GM21717 (cell line): ENCODE measurements around the gene IGF2BP3.

Experiments used
- ATAC-seq: cut with Tn5 transposase; IDR thresholded peaks from one replicate; pipeline ENCODE4 v1.9.1; 2021; ENCODE audit warnings: mild to moderate bottlenecking, moderate library complexity; ENCODE audit not compliant: unreplicated experiment

The IGF2BP3 gene

DNA sequence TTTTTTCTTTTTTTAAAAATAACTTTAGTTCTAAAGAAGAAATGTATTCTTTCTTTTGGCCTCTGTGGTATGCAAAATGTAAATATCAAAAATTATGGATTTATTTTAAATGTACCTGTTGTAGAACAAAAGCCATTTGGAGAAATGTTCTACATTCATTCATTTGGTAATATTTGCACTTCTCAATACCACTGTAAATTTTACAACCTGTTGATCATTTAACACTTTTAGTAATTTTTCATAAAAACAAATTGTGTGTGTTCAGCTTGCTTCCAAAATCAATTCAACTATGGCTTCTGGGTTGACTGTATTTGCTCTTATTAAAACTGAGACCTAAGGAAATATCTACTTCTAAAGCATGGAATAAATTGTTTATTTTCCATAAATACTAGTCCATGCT is 2.3 kb upstream of the IGF2BP3 start:
- ATAC-seq: no peak

DNA sequence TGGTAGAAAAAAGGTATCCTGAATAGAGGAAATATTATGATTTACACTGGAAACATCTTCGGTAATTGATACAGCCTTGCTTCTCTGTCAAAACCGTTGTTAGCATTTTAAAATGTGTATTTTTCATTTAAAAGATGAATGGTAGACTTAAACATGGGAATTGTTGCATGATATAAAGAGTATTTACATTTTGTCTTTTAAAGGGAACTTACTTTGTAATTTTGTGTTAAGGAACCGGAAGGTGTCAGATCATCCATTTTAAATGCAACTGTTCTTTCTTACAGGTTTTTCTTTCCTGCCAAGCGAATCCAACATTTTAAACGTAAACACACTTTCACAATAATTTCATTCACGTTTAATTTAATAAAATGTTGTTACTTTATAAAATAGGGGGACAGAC is 1.8 kb upstream of the IGF2BP3 start:
- no peak for ATAC-seq

DNA sequence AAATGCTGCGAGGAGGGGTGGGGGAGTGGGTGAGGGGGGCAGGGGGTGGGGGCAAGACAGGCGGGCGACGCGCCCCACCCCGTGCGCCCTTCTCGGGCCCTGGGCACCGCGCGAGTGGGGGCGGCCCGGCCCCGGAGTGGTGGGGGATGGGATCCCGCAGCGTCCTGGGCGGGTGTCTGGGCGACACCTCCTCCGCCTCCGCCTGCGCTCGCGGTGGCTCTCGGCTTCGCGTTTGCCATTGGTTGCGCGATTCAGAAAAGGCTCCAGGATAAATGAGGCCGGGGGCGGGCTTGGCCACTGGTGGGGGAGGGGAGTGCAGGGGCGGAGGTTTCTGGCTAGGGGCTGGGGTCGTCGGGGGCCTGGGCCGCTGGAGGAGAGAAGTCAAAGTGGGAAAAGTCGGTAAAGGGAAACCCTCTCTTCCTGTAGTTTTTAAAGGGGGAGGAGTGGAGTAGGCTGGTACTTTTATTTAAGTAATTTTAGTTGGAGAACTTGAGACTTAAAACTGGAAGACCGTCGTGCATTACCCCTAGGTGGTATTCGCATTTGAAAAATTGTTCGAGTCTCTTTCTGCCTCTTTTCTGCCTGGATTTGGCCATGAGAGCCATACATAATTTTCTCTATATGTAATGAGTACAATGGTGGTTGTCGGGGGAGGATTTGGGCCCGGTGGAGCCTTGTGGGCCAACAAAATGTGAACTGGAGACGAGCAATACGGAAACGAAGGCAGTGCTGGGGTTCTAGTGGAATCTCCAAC is 992 bp upstream of the IGF2BP3 start:
- ATAC-seq: peak; percentile 24

DNA sequence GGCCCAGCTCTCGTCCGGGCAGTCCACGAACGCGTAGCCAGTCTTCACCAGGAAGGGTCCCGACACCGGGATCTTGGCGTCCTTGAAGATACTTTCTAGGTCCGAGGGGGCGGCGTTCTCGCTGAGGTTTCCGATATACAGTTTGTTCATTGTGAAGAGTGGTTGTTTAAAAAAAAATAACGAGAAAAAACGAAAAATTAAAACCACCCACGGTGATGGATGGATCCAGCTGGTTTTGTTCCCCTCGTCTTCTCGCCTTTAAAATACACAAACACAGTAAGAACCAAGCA is 385 bp downstream of the IGF2BP3 start:
- no peak for ATAC-seq

DNA sequence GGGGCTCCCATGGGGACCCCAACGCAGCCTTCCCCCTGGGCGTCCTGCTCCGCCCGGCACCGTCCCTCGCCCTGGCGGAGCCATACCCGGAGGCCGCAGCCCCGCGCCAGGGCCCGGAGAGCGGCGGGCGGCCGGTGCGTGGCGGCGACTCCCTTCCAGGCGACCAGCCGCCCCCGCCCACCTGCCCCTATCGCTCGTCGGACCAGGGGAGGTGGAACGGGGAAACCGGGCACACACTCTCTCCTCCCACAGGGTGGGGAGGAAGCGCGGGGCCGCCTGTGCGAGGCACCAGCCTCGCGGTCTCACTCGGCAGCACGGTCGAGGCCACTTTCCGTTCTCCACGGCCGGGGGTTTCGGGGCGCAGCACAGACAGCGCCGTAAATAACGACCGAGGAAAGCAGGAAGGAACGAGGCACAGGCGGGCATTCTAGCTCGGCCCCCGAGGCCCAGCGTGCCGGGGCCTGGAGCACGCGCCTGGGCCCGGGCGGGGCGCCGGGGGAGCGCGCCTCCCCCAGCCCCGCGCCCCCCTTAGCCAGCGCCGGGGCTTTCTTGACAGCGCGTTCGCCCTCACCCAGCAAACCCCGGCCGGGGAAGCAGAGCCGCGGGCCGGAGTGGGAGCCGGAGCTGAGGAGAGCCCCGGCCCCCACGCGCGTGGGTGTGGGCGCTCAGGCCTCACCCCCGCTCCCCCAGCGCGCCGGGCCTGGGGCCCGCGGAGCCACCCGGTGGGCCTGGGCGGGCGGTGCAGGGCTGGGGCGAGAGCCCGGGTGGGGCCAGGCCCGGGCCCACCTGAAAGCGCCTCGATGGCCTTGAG is 936 bp downstream of the IGF2BP3 start:
- ATAC-seq: no peak

DNA sequence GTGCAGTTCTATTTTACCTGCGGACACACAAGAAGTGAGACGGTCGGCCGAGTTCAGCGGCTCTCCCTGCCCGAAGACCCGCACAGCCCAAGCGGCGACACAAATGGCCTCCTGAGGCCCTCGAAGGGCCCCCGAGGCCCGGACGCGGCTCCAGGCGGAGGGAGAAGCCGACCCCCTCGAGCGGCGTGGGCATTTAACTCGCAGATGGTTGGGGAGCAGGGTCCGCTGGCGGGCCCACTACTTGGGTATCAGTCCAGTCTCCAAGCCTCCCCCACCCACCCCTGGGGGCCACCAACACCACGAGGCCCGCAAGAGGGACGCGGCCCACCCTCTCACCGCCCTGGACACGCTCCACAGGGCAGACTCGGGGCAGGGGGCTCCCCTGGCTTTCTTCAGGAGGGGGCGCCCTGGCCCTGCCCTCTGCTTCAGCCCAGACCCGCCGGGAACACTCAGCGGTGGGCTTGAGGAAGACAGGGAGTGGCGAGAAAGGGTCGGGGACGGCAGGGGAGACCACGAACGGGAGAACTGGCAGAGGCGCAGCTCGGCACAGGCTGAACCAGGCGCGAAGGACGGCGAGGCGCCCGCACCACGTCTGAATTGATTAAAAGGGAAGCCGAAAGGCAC is 1.7 kb downstream of the IGF2BP3 start:
- no peak for ATAC-seq

DNA sequence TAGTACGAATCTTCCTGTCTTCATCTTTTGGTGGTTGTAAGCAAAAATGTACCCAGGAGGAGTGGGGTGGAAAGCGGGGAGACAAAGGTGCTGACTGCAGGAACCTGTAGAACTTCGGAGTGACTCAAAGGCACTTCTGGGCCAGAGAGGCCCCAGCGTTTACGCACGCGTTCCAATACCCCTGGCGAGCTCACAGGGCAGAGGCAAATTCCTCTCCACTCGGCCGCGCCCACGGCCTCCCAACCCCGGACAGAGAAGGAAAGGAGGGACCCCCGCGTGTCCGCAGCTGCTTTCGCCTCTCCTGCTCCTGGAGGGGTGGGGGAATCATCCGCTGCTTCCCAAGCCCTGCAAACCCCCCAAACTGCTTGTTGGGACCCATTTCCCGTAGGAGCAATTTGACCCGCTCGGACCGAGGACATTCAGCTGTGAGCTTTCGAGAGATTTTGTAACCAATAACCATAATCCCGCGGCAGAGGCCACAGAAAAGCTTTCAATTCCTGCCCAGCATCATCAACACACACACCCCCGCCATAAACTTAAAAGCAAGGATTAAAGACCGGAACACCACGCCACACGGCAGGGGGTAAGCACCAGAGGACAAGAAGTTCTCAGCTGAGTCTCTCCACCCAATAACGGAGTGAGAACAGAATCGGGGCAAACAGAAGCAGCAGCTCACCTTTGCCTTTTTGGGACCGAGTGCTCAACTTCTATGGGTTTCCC is 2.3 kb downstream of the IGF2BP3 start:
- no peak for ATAC-seq

DNA sequence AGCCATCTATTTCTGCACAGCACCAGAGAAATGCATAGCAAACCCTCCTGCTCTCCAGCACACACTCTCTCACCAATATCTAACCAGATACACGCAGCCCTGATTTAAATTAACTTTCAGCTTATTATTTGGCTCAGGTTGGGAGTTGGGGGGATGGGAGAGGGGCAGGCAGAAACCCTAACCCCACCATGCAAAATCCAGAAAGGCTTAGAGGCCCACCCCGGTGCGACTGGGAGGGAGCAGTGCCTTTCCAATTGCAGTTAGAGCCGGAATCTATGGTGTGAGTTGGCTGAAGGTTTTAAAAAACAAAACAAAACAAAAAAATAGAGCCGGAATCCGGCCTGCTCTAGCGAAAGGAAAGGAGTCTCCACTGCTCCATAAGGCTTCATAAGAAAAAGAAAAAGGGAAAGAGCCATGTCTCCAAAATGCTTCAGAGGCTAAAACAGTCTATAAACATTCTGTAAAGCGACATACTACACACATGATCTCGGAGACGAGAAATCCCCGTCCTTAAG is 2.9 kb downstream of the IGF2BP3 start:
- no peak for ATAC-seq

DNA sequence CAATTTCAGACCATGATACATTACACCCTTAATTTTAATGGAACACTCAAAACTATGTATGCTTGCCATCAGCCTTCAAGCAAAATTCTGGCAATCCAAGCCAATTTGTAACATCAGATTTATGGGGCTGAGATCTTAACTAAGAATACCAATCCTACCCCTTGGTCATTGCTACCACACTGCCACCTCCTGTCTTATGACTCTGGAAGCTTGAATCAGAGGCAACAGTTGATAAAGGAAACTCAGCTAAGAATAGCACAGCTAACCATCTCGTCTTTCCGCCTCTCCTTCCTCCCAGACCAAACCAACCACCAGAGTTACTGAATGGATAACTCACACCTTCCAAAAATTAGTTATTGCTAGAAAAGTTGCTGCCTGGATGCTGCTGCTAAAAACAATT is 7.4 kb downstream of the IGF2BP3 start:
- no peak for ATAC-seq

DNA sequence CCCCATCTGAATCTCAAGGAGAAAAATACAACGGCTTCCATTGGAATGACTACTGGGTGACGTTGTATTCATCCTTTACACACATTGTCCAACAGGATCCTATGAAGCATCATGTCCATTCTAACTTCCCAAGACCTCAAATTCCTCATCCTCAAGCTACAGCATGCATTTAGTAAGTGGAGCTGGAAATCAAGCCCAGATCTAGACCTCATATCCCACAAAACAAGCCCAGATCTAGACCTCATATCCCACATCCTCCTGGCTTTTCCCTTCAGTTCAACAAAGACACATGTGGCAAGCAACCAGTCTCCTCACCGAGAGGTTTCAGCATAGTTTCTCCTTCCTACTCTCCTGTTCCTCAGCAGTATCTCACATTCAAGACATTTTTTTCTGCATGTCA is 12.2 kb downstream of the IGF2BP3 start:
- no peak for ATAC-seq

DNA sequence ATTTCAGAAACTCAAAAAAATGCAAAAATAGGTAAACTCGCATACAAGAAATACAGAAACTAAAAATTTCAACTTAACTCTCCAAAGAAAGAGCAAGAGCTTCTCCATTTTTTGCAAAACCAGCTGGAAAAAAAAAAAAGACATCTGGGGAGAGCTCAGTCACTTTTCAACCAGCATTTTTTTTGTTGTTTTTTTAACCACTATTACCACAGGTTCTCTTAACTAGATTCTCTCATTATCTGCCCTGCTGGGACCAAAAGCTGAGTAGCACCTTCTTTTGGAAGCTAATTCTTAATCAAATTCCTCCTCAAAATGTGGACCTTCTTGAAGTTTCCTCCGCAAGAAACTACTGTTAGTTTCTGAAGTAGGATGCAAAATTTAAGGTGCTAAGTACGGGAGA is 14.2 kb downstream of the IGF2BP3 start:
- ATAC-seq: no peak

DNA sequence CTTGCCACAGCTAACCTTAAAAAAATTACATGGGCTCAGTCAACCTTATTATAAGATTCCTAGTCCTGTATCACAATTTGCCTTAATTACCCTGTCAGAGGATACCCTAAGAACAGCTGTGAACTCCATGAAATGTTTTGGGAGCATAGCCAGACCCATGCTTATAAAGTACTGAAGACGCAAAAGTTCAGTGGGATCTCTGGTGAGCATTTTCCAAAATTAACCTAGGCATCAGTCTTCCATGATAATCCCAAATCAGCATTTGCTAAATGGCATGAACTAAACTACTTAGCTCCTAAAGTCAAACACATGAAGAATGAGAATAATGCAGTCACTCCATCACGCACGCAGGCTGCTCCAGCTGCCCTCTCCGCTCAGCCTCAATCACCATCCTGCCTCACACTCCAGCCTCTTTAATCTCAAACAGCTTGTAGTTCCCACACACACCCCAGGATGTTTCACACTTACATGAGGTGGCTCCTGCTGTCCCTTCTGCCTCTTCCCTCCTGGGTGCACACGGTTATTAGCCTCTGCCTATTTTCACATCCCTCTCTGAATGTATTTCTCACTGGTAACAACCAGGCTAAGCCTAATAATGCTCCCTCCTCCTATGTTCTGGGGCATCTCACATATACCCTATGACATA is 15.3 kb downstream of the IGF2BP3 start:
- ATAC-seq: no peak

DNA sequence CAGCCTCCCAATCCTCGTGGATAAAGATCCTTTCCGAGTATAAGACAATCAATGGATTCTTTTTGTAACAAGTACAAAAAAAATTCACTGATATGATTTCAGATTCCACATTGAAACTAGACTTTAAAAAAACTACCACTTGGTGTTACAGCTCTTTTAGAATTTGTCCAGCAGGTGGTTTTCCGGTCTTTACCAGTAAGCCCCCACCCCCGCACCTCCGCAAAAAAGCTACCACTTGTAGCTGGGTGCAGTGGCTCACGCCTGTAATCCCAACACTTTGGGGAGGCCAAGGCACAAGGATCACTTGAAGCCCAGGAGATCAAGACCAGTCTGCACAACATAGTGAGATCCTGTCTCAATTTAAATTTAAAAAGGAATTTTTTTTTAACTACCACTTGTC is 19.8 kb downstream of the IGF2BP3 start:
- ATAC-seq: no peak

DNA sequence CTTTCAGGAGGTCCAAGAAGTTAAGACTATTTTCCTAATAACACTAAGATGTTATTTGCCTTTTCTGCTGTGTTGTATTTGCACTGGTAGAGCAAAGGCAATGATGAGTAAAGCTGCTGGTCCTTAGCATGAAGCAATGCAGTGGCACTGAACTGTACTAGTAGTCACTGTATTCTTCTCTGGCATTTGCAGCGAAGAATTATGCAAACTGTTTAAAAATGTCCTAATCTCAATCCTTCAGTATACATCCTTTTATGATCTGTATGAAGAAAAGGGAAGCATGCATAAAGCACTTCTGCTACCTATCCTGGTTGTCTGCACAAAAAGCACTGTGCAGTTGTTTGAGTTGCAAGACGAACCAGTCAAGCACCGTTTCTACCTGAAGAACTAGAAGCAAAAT is 20.4 kb downstream of the IGF2BP3 start:
- ATAC-seq: no peak

DNA sequence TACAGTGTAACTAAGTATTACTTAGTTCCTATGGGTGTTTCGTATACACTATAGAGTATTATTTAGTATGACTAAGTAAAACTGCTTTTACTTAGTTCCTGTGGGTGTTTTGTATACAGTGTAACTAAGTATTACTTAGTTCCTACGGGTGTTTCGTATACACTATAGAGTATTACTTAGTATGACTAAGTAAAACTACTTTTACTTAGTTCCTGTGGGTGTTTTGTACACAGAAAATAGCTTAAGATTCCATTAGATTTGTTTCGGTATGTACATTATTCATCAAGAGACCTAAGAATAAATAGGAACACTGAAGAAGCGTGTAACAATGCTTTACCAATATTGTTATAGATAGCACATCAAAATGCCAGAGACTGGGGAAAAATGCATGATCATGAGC is 25.0 kb downstream of the IGF2BP3 start:
- ATAC-seq: peak; percentile 50

DNA sequence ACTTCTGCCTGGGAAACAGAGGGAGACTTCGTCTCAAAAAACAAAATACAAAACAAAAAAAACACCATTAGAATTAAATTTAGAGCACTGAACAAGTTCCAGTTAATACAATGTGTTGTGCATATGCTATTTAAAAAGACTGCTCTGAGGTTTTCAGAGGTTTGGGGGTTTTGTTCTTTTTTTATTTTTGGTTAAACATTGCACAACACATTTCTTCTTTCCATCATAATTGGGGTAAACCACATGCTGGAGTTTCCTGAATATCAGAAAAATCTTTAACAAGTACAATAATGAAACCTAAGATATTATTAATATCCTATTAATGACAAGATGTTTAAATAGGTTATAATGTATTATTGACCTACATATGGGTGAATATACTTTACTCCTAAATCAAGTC is 26.3 kb downstream of the IGF2BP3 start:
- no peak for ATAC-seq

DNA sequence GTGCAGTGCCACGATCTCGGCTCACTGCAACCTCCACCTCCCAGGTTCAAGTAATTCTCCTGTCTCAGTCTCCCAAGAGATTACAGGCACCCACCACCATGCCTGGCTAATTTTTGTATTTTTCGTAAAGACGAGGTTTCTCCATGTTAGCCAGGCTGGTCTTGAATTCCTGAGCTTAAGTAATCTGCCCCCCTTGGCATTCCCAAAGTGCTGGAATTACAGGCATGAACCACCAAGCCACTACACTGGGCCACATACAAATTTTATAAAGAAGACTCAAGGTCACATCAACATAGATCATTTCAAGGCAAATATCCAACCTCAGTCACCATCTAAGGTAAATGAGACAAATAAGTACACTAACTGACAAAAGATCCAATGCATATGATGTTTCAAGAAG is 32.1 kb downstream of the IGF2BP3 start:
- ATAC-seq: no peak

DNA sequence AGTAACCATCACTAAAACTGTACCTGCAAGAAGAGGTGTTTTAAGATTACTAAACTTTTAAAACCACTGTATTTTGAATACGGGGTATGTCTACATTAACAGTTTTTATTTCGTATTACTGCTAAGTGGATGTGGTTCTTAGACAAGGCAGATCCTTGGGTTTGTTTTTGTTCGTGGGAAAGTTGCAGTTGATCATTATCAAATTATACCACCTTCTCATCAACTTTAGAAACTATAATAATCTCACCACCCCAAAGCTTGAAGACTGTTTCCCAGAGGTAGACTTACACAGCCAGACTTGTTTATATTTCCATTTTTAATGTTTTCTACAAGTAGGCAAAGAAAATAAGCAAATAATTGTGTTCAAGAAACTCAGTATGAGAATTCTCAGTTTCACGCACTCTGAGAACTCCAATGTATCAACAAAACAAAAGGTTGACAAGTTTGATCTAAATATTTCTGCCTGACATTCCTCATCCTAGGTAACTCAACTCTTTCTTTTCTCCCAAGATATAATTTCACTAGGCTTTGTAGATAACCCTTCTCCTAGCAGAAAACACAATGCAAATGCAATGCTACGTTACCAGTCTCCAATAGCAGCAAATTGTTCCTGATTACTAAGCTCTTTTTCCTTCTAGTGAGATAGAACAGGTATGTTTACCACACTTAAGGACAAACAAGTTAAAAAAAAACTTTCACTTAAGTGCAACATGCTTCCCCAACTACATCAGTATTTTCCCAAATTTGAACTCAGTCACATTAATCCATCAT is 36.0 kb downstream of the IGF2BP3 start:
- no peak for ATAC-seq

DNA sequence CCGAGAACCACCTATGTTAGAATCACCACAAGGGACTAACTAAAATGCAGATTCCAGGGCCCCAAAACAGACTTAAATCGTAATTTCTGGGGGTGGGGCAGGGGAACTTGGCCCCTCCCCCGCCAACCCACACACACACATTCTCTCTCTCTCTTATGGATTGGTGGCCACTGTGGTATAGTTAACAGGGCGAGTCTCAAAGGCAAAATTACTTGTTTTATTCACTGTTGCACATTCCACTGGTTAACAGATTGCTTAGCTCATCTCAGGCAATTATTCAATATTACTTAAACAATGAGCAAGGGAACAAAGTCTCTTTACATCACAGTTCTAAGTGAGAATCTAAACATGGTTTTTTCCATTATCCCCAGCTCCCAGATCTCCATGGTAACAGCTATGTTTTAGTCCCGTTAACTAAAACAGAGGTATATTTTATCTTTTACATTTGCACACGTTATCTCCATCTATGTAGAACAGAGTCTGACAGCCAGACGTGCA is 38.5 kb downstream of the IGF2BP3 start:
- no peak for ATAC-seq

DNA sequence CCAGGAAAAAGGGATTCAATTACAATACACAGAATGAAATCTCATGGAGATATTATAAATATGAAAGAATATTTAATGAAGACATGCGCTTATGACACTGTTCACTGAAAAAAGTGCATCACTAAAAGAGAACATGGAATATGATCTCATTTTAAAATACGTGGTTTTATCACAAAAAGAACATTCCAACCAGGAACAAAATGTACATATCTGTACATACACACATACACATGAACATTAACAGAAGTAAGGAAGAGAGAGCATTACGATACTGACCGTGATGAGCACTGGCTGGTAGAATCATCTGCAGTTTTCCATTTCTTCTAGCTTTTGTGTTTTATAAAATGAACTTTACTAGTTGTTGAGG is 39.4 kb downstream of the IGF2BP3 start:
- no peak for ATAC-seq
